HepG2 (cell line): ENCODE data around the gene GNG5. TPM values are rescaled to one million over a fixed set of nuclear protein-coding genes. Genes with fewer than 3 reads are reported as not detected.

Source experiments
- ATAC-seq: fragments of 200-7000 bp; cut with Tn5 transposase; 3 replicates; pipeline ENCODE4 v1.9.1; 2020; ENCODE audit warnings: mild to moderate bottlenecking, moderate library complexity
- BruUV-seq: library from RNA; stranded (reverse); fragments of 400-500 nt; replicated peaks from 2 replicates; lab custom pipeline; 2021; lab: Mats Ljungman, UMichigan
- CTCF ChIA-PET: fragments of 300-600 bp; formaldehyde crosslinking; extraction: SDS; loops from one replicate; lab custom pipeline; 2021; ENCODE audit warnings: low total read pairs, inconsistent platforms, low intra/inter-chr PET ratio; lab: Yijun Ruan, JAX
- POLR2A ChIA-PET: fragments of 350-600 bp; sonication (Branson Sonifier 250); formaldehyde crosslinking; loops from one replicate; lab custom pipeline; 2020; ENCODE audit warnings: antibody characterized with exemption, inconsistent platforms; lab: Yijun Ruan, JAX
- DNase-seq: peaks from one replicate; pipeline ENCODE4 v3.0.0-alpha.2; 2015; ENCODE audit warnings: low spot score
- FAIRE-seq: peaks from 3 replicates; lab custom pipeline; 2011; peaks lifted over from hg19 to GRCh38; lab: Jason Lieb, UNC
- H2AFZ ChIP-seq: one replicate; pipeline ENCODE4 v1.6.1; 2011; ENCODE audit warnings: low read length, inconsistent platforms
- H3K27ac ChIP-seq: fragments of 300-600 bp; 3 replicates; pipeline ENCODE4 v1.8.0; 2011; ENCODE audit warnings: mixed run types, mild to moderate bottlenecking, mixed read lengths, low read length, inconsistent platforms; ENCODE audit not compliant: insufficient read depth; ENCODE audit errors: extremely low read length
- H3K27me3 ChIP-seq, 2 experiments: fragments of 200-600 bp in 1 of 2; 2 replicates in 1 of 2; 3 replicates in 1 of 2; pipeline versions ENCODE4 v1.6.0 to v1.8.0; 2011; ENCODE audit warnings: low read length in 2 of 2, mild to moderate bottlenecking in 2 of 2, moderate library complexity in 2 of 2, inconsistent platforms in 1 of 2; ENCODE audit not compliant: insufficient read depth in 2 of 2, control insufficient read depth in 1 of 2
- H3K36me3 ChIP-seq, 2 experiments: fragments of 200-600 bp in 1 of 2; replicated peaks in 1 of 2; 2 replicates in 1 of 2; 3 replicates in 1 of 2; pipeline versions ENCODE4 v1.5.1 to v1.8.0; 2011; ENCODE audit warnings: low read length in 2 of 2, inconsistent platforms in 1 of 2; ENCODE audit not compliant: insufficient read depth in 2 of 2, control insufficient read depth in 1 of 2
- H3K4me1 ChIP-seq: 2 replicates; pipeline ENCODE4 v1.5.1; 2012; ENCODE audit warnings: low read length, inconsistent platforms; ENCODE audit not compliant: insufficient read depth
- H3K4me2 ChIP-seq: 2 replicates; pipeline ENCODE4 v1.6.0; 2011; ENCODE audit warnings: low read depth, low read length, inconsistent platforms
- H3K4me3 ChIP-seq, 3 experiments: fragments of 200-600 bp in 1 of 3; sonication (generic), shearing (Covaris generic) in 1 of 3; replicated peaks in 1 of 3; 2 replicates each; pipeline ENCODE4 v1.5.1; 2011 to 2016; ENCODE audit warnings: low read length in 3 of 3, inconsistent platforms in 2 of 3, low read depth in 2 of 3, mild to moderate bottlenecking in 2 of 3, control low read depth in 1 of 3, mixed read lengths in 1 of 3; ENCODE audit not compliant: insufficient read depth in 1 of 3
- H3K79me2 ChIP-seq: one replicate; pipeline ENCODE4 v1.6.1; 2011; ENCODE audit warnings: low read length, inconsistent platforms; ENCODE audit not compliant: insufficient read depth
- H3K9ac ChIP-seq: 2 replicates; pipeline ENCODE4 v1.6.0; 2011; ENCODE audit warnings: mild to moderate bottlenecking, low read depth, low read length, inconsistent platforms; ENCODE audit not compliant: insufficient read depth
- H3K9me3 ChIP-seq: 2 replicates; pipeline ENCODE4 v1.5.1; 2012; ENCODE audit warnings: mild to moderate bottlenecking, low read length
- H4K20me1 ChIP-seq: 2 replicates; pipeline ENCODE4 v1.6.0; 2011; ENCODE audit warnings: inconsistent platforms, mild to moderate bottlenecking, low read length, moderate library complexity; ENCODE audit not compliant: insufficient read depth
- BRCA1 ChIP-seq: sonication (generic); formaldehyde crosslinking; IDR thresholded peaks from 2 replicates; pipeline ENCODE4 v1.4.0; 2020; ENCODE audit warnings: missing genetic modification reagents
- CREB1 ChIP-seq, 2 experiments: fragments of 450-650 bp in 1 of 2; IDR thresholded peaks; 2 replicates each; pipeline ENCODE4 v1.6.1; 2016 to 2017; ENCODE audit warnings: control low read depth in 1 of 2, mild to moderate bottlenecking in 1 of 2, missing compliant biosample characterization in 1 of 2, missing genetic modification characterization in 1 of 2
- FLYWCH1 ChIP-seq: sonication (generic); formaldehyde crosslinking; IDR thresholded peaks from 2 replicates; pipeline ENCODE4 v1.8.1; 2023; ENCODE audit warnings: mild to moderate bottlenecking, missing genetic modification reagents
- HOXD1 ChIP-seq: sonication (generic); formaldehyde crosslinking; IDR thresholded peaks from 2 replicates; pipeline ENCODE4 v1.5.0; 2020; ENCODE audit warnings: missing genetic modification reagents
- KDM5B ChIP-seq: sonication (generic); formaldehyde crosslinking; IDR thresholded peaks from 2 replicates; pipeline ENCODE4 v1.4.0; 2020; ENCODE audit warnings: missing genetic modification reagents, mild to moderate bottlenecking, borderline replicate concordance
- KLF6 ChIP-seq: IDR thresholded peaks from 2 replicates; pipeline ENCODE4 v1.8.0; 2016; ENCODE audit warnings: missing biosample characterization, missing genetic modification reagents
- PHB2 ChIP-seq: fragments of 450-650 bp; IDR thresholded peaks from 2 replicates; pipeline ENCODE4 v1.6.1; 2018; ENCODE audit not compliant: partially characterized antibody
- TMF1 ChIP-seq: sonication (generic); formaldehyde crosslinking; IDR thresholded peaks from 2 replicates; pipeline ENCODE4 v1.8.1; 2022; ENCODE audit warnings: low read depth, missing genetic modification reagents
- ZNF251 ChIP-seq: sonication (generic); formaldehyde crosslinking; IDR thresholded peaks from 2 replicates; pipeline ENCODE4 v1.9.0; 2021; ENCODE audit warnings: mild to moderate bottlenecking, missing genetic modification reagents
- in situ Hi-C: cut with HindIII; loops from 2 replicates; pipeline ENCODE4 v1.10.0; 2017; ENCODE audit warnings: low pct_unique_long_range_greater_than_20kb; ENCODE audit not compliant: extremely low pct_ligation_motif_present
- intact Hi-C: fragments of 100-400 bp; cut with micrococcal nuclease; formaldehyde crosslinking; loops from one replicate; pipeline ENCODE4 v1.10.0; 2022; ENCODE audit not compliant: unreplicated experiment
- polyA plus RNA-seq, 8 experiments: library from polyadenylated mRNA; depleted of rRNA in 3 of 8; stranded (reverse) in 7 of 8; unstranded in 1 of 8; fragments of >200 nt; fragmentation: Illumina TruSeq in 4 of 8; extraction: Trizol in 4 of 8; gene quantifications; 2 replicates each; pipeline versions ENCODE4 v1.2.1 to v1.2.3, GENCODE V29; 2011 to 2016; ENCODE audit warnings: low read depth in 4 of 8, missing spikeins in 1 of 8, mixed read lengths in 1 of 8; ENCODE audit not compliant: insufficient read depth in 1 of 8
- total RNA-seq, 5 experiments: library from RNA; depleted of rRNA; stranded (reverse); fragments of >200 nt; fragmentation: Illumina TruSeq; extraction: Trizol; gene quantifications; 2 replicates each; pipeline ENCODE4 v1.2.3, GENCODE V29; 2016; ENCODE audit warnings: low read depth in 1 of 5
- TF ChIP-seq, protein P1 (sequence below): sonication (generic); formaldehyde crosslinking; IDR thresholded peaks from 2 replicates; pipeline ENCODE4 v1.9.0; 2021; ENCODE audit warnings: missing genetic modification reagents, mild to moderate bottlenecking, borderline replicate concordance
- TF ChIP-seq, protein P2 (sequence below): sonication (generic); formaldehyde crosslinking; conservative IDR thresholded peaks from 2 replicates; pipeline ENCODE4 v1.8.0; 2022; ENCODE audit warnings: mild to moderate bottlenecking, moderate library complexity, missing genetic modification reagents
- TF ChIP-seq, protein P3 (sequence below): IDR thresholded peaks from 2 replicates; pipeline ENCODE4 v1.6.1; 2018; ENCODE audit warnings: missing genetic modification reagents

Gene GNG5
- total and polyA plus RNA-seq, 2 of the 13 experiments (the other 11 are each of a cell fraction or from before 2014, with no cell fraction given): 103 to 137 TPM

DNA sequence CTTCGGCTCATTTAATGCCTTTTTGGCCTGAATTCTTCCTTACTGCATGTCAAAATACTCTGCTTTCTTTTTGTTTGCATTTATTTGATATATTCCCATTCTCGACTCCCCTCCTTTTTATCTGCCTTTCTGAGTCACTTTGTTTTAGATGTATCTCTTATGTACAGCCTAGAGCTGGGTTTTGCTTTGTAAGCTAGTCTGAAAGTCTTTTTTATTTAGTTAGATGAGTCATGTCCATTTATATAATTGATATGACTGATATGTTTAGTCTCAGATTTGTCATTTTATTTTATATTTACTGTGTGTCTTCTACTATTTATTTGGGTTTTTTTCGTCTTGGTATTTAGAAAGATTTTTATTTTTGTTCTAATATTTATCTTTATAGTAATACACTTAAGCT, 33.6 kb upstream of the GNG5 start (continued):
- TF ChIP-seq, protein P1, sequence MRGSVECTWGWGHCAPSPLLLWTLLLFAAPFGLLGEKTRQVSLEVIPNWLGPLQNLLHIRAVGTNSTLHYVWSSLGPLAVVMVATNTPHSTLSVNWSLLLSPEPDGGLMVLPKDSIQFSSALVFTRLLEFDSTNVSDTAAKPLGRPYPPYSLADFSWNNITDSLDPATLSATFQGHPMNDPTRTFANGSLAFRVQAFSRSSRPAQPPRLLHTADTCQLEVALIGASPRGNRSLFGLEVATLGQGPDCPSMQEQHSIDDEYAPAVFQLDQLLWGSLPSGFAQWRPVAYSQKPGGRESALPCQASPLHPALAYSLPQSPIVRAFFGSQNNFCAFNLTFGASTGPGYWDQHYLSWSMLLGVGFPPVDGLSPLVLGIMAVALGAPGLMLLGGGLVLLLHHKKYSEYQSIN (CRISPR knock-in tag): no peak
- TF ChIP-seq HOXD1 (CRISPR knock-in tag): no peak
- TF ChIP-seq, protein P2, sequence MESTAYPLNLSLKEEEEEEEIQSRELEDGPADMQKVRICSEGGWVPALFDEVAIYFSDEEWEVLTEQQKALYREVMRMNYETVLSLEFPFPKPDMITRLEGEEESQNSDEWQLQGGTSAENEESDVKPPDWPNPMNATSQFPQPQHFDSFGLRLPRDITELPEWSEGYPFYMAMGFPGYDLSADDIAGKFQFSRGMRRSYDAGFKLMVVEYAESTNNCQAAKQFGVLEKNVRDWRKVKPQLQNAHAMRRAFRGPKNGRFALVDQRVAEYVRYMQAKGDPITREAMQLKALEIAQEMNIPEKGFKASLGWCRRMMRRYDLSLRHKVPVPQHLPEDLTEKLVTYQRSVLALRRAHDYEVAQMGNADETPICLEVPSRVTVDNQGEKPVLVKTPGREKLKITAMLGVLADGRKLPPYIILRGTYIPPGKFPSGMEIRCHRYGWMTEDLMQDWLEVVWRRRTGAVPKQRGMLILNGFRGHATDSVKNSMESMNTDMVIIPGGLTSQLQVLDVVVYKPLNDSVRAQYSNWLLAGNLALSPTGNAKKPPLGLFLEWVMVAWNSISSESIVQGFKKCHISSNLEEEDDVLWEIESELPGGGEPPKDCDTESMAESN (CRISPR knock-in tag): no peak
- no peak for TF ChIP-seq PHB2
- TF ChIP-seq, protein P3, sequence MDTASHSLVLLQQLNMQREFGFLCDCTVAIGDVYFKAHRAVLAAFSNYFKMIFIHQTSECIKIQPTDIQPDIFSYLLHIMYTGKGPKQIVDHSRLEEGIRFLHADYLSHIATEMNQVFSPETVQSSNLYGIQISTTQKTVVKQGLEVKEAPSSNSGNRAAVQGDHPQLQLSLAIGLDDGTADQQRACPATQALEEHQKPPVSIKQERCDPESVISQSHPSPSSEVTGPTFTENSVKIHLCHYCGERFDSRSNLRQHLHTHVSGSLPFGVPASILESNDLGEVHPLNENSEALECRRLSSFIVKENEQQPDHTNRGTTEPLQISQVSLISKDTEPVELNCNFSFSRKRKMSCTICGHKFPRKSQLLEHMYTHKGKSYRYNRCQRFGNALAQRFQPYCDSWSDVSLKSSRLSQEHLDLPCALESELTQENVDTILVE (CRISPR knock-in tag): no peak
- TF ChIP-seq TMF1: no peak
- no peak for TF ChIP-seq BRCA1 (CRISPR knock-in tag)
- TF ChIP-seq CREB1 (IDR thresholded peaks at IDR 0.05): no peak
- TF ChIP-seq CREB1 (CRISPR knock-in tag; IDR thresholded peaks at IDR 0.05): no peak
- no peak for TF ChIP-seq ZNF251 (CRISPR knock-in tag)
- TF ChIP-seq KDM5B (CRISPR knock-in tag): no peak

DNA sequence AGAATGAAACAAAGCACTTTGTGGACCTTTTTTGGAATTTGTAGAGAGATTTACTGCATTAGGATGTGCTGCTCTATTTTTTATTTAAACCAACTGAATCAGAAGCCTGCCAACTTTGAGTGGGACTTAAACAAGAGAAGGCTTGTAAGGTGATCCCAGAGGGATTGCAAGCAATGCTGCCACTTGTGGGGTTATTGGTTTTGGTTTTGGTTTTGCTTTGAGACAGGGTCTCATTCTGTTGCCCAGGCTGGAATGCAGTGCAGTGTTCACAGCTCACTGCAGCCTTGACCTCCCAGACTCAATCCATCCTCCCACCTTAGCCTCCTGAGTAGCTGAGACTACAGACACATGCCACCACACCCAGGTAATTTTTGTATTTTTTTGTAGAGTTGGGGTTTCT, 32.2 kb upstream of the GNG5 start:
- POLR2A ChIA-PET: no interaction called here
- BruUV-seq: no TSS peak

More for the DNA sequence above, 32.2 kb upstream of the GNG5 start:
- H2AFZ ChIP-seq: no peak overlapping the region
- no peak for TF ChIP-seq KLF6 (CRISPR knock-in tag)
- TF ChIP-seq FLYWCH1: no peak
- TF ChIP-seq, all 625 proteins: peak for 0
- H3K27me3 ChIP-seq: no peaks in the 10 kb centered on the region
- no peak overlapping the region for H3K4me3 ChIP-seq
- FAIRE-seq (no peak), ATAC-seq (no peak), DNase-seq (no peak)
- CTCF ChIA-PET: no interaction called here
- intact Hi-C loops: no loop called here
- in situ Hi-C loops: no loop called here
- H3K9ac ChIP-seq: no peak overlapping the region
- H3K4me1 ChIP-seq: no peaks in the 10 kb centered on the region
- no peaks in the 10 kb centered on the region for H4K20me1 ChIP-seq
- no peaks in the 10 kb centered on the region for H3K79me2 ChIP-seq
- no peak overlapping the region for H3K27ac ChIP-seq
- no peak overlapping the region for H3K4me2 ChIP-seq
- H3K36me3 ChIP-seq: no peaks in the 10 kb centered on the region
- no peaks in the 10 kb centered on the region for H3K9me3 ChIP-seq
